VCaP (cell line): ENCODE data around the gene CNPY3.

ENCODE experiments used
- H3K27ac ChIP-seq: fragments of 450-650 bp; 2 replicates; pipeline ENCODE4 v1.5.1; 2017
- CTCF ChIP-seq: fragments of 450-650 bp; conservative IDR thresholded peaks from 2 replicates; pipeline ENCODE4 v1.5.1; 2017; ENCODE audit warnings: mild to moderate bottlenecking, moderate library complexity

CNPY3 gene

GRCh38 chr6:42929821-42930360 is 611 bp downstream of the CNPY3 start:
- TF ChIP-seq CTCF, result no peak
- H3K27ac ChIP-seq, result peak overlapping the region; percentile 87

- TF ChIP-seq CTCF, result no peak
- H3K27ac ChIP-seq, result no peak overlapping the region
Measured at GRCh38 chr6:42932412-42932811, 3.1 kb downstream of the CNPY3 start.

GRCh38 chr6:42933205-42933604 is 3.9 kb downstream of the CNPY3 start:
- H3K27ac ChIP-seq, result no peak overlapping the region
- no peak for TF ChIP-seq CTCF

GRCh38 chr6:42935322-42935721 is 6.0 kb downstream of the CNPY3 start:
- TF ChIP-seq CTCF, result no peak
- no peak overlapping the region for H3K27ac ChIP-seq

- no peak overlapping the region for H3K27ac ChIP-seq
- no peak for TF ChIP-seq CTCF
Measured at GRCh38 chr6:42936398-42936797, 7.1 kb downstream of the CNPY3 start.

- no peak for TF ChIP-seq CTCF
- H3K27ac ChIP-seq, result no peak overlapping the region
Measured at GRCh38 chr6:42937548-42938427, 8.5 kb downstream of the CNPY3 start.

GRCh38 chr6:42938428-42938796 is 9.1 kb downstream of the CNPY3 start:
- TF ChIP-seq CTCF, result no peak
- no peak overlapping the region for H3K27ac ChIP-seq
